PC-3 (cell line): ENCODE data around the gene ZNF705A. TPM values are rescaled to one million over a fixed set of nuclear protein-coding genes. Genes with fewer than 3 reads are reported as not detected.
"Not testable (repeated sequence)": the region's sequence is repeated elsewhere in the genome, so short reads cannot be mapped to it uniquely, and the experiment has no call there.

ENCODE experiments used
- ATAC-seq: fragments of 200-7000 bp; cut with Tn5 transposase; 2 replicates; pipeline ENCODE4 v1.9.1; 2020; ENCODE audit warnings: mild to moderate bottlenecking, moderate library complexity
- BruUV-seq: library from RNA; stranded (reverse); fragments of 400-500 nt; replicated peaks from 2 replicates; lab custom pipeline; 2021; lab: Mats Ljungman, UMichigan
- CTCF ChIA-PET: fragments of 300-600 bp; sonication (Branson Sonifier 250); formaldehyde crosslinking; loops from one replicate; lab custom pipeline; 2022; ENCODE audit warnings: antibody characterized with exemption; lab: Charles Lee
- POLR2A ChIA-PET: fragments of 300-600 bp; sonication (Branson Sonifier 250); formaldehyde crosslinking; loops from one replicate; lab custom pipeline; 2022; ENCODE audit warnings: antibody characterized with exemption; ENCODE audit not compliant: unreplicated experiment; lab: Charles Lee
- DNase-seq: peaks from one replicate; pipeline ENCODE4 v3.0.0-alpha.2; 2015
- H2AFZ ChIP-seq: fragments of 300-600 bp; sonication (generic); 2 replicates; pipeline ENCODE4 v1.6.0; 2016; ENCODE audit warnings: antibody characterized with exemption, low read length
- H3F3A ChIP-seq: fragments of 300-600 bp; sonication (generic); one replicate; pipeline ENCODE4 v1.6.0; 2017; ENCODE audit warnings: antibody characterized with exemption, low read length, control low read depth, mild to moderate bottlenecking; ENCODE audit not compliant: unreplicated experiment
- H3K27ac ChIP-seq: fragments of 300-600 bp; sonication (generic); 2 replicates; pipeline ENCODE4 v1.5.1; 2016; ENCODE audit warnings: mild to moderate bottlenecking, low read length
- H3K27me3 ChIP-seq: fragments of 300-600 bp; sonication (generic); 2 replicates; pipeline ENCODE4 v1.6.1; 2016; ENCODE audit warnings: low read length, mixed read lengths
- H3K36me3 ChIP-seq: fragments of 300-600 bp; sonication (generic); 2 replicates; pipeline ENCODE4 v1.6.1; 2016; ENCODE audit warnings: low read depth, mixed run types, low read length, mixed read lengths
- H3K4me1 ChIP-seq: fragments of 300-600 bp; sonication (generic); 2 replicates; pipeline ENCODE4 v1.5.1; 2016; ENCODE audit warnings: low read length; ENCODE audit not compliant: insufficient read depth
- H3K4me2 ChIP-seq: fragments of 300-600 bp; sonication (generic); 2 replicates; pipeline ENCODE4 v1.6.0; 2016; ENCODE audit warnings: low read length
- H3K4me3 ChIP-seq: fragments of 300-600 bp; sonication (generic); 2 replicates; pipeline ENCODE4 v1.5.1; 2016; ENCODE audit warnings: mild to moderate bottlenecking, low read length, mixed read lengths
- H3K79me2 ChIP-seq: fragments of 300-600 bp; sonication (generic); 2 replicates; pipeline ENCODE4 v1.6.1; 2017; ENCODE audit warnings: low read length, mixed read lengths
- H3K9ac ChIP-seq: fragments of 300-600 bp; sonication (generic); 2 replicates; pipeline ENCODE4 v1.6.0; 2016; ENCODE audit warnings: mild to moderate bottlenecking, low read length
- H3K9me2 ChIP-seq: fragments of 300-600 bp; sonication (generic); replicated peaks from 2 replicates; pipeline ENCODE4 v1.6.1; 2016; ENCODE audit warnings: mixed run types, low read length, mixed read lengths
- H3K9me3 ChIP-seq: fragments of 300-600 bp; sonication (generic); 2 replicates; pipeline ENCODE4 v1.6.1; 2016; ENCODE audit warnings: low read length, mixed read lengths
- H4K20me1 ChIP-seq: fragments of 300-600 bp; sonication (generic); 2 replicates; pipeline ENCODE4 v1.6.1; 2016; ENCODE audit warnings: low read length, mixed read lengths
- EZH2 ChIP-seq: fragments of 300-600 bp; sonication (generic); IDR thresholded peaks from one replicate; pipeline ENCODE4 v1.6.1; 2017; ENCODE audit warnings: antibody characterized with exemption, mild to moderate bottlenecking, low read length; ENCODE audit not compliant: unreplicated experiment
- EZH2phosphoT487 ChIP-seq: fragments of 300-600 bp; sonication (generic); IDR thresholded peaks from 2 replicates; pipeline ENCODE4 v1.6.1; 2018; ENCODE audit warnings: mild to moderate bottlenecking, antibody characterized with exemption, low read length, borderline replicate concordance
- intact Hi-C: fragments of 100-400 bp; cut with micrococcal nuclease; formaldehyde crosslinking; loops from 2 replicates; pipeline ENCODE4 v1.9.0; 2023
- total RNA-seq: library from RNA; depleted of rRNA; stranded (reverse); fragments of >200 nt; gene quantifications from 2 replicates; pipeline ENCODE4 v1.2.3, GENCODE V29; 2014
- TF ChIP-seq, protein P1 (sequence below): fragments of 300-600 bp; sonication (generic); conservative IDR thresholded peaks from 2 replicates; pipeline ENCODE4 v1.5.1; 2017; ENCODE audit warnings: antibody characterized with exemption, low read depth, mild to moderate bottlenecking, low read length

ZNF705A gene
- total RNA-seq, 1 experiment from 2014 or later, result not detected

DNA sequence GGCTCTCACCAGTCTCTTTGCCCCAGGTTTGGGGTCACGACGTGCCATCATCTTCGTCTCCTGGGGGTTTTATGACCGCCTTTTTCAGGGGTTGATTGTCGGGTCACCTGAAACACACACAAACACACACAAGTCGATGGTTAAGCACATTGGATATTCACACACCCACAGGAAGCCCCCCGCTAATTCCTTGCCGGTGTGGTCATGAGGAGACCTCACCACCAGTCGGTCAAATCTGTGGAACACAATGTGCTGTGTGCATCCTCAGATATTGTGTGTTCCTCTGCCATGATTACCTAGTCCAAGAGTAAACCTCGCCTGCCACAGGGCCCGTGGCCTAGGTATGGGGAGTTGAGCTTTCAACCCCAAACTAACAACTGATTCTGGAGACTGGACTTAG lies 68.0 kb downstream of the ZNF705A start:
- H2AFZ ChIP-seq, H3K27ac ChIP-seq, H3K4me1 ChIP-seq, H3K9me2 ChIP-seq, H3K4me3 ChIP-seq, BruUV-seq, H3K4me2 ChIP-seq, intact Hi-C loops, DNase-seq, ATAC-seq, CTCF ChIA-PET, H3K9ac ChIP-seq, H3K9me3 ChIP-seq, H4K20me1 ChIP-seq, H3K79me2 ChIP-seq, POLR2A ChIA-PET, H3F3A ChIP-seq, H3K36me3 ChIP-seq, H3K27me3 ChIP-seq: not testable (repeated sequence)

DNA sequence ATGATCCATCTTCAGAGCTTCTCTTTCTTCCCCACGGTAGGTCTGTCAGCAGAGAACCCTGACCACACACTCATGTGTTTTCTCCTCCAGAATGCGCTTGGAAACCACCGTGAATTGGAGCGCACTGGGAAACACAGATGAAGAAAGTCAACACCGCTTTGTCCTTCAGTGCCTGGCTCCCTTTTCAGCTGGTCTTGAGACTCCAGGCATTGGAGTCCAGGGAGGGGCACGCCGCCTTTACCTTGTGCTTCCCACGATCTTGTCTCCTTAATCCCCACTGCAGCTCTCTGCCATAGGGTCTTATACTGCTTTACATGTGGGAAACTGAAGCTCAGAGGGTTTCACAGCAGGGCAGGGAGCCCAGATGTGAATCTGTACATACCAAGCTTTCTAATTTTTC lies 69.5 kb downstream of the ZNF705A start:
- DNase-seq (no peak), ATAC-seq (no peak)
- BruUV-seq, result no TSS peak
- Histone ChIP-seq H3K4me3 (no peak overlapping the region), H3K36me3 (no peaks in the 10 kb centered on the region), H3F3A (no peaks in the 10 kb centered on the region), H3K9me2 (no peaks in the 10 kb centered on the region), H2AFZ (no peak overlapping the region), H3K79me2 (no peaks in the 10 kb centered on the region), H4K20me1 (no peaks in the 10 kb centered on the region), H3K9me3 (no peaks in the 10 kb centered on the region), H3K4me1 (no peaks in the 10 kb centered on the region), H3K27ac (no peak overlapping the region), H3K27me3 (0 out of 2 replicates have a peak, but pooled peaks cover 7% of the 10 kb centered on the region), H3K9ac (no peak overlapping the region), H3K4me2 (no peak overlapping the region)
- no peak for TF ChIP-seq EZH2
- TF ChIP-seq EZH2phosphoT487, result no peak
- TF ChIP-seq, protein P1, sequence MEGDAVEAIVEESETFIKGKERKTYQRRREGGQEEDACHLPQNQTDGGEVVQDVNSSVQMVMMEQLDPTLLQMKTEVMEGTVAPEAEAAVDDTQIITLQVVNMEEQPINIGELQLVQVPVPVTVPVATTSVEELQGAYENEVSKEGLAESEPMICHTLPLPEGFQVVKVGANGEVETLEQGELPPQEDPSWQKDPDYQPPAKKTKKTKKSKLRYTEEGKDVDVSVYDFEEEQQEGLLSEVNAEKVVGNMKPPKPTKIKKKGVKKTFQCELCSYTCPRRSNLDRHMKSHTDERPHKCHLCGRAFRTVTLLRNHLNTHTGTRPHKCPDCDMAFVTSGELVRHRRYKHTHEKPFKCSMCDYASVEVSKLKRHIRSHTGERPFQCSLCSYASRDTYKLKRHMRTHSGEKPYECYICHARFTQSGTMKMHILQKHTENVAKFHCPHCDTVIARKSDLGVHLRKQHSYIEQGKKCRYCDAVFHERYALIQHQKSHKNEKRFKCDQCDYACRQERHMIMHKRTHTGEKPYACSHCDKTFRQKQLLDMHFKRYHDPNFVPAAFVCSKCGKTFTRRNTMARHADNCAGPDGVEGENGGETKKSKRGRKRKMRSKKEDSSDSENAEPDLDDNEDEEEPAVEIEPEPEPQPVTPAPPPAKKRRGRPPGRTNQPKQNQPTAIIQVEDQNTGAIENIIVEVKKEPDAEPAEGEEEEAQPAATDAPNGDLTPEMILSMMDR, result no peak
- POLR2A ChIA-PET, result no interaction called here
- CTCF ChIA-PET, result interaction anchor here (0.6 kb wide), 1 partner anchor 10 kb away, joined by 3 read pairs; no protein-coding TSS in a partner anchor
- intact Hi-C loops, result no loop called here

DNA sequence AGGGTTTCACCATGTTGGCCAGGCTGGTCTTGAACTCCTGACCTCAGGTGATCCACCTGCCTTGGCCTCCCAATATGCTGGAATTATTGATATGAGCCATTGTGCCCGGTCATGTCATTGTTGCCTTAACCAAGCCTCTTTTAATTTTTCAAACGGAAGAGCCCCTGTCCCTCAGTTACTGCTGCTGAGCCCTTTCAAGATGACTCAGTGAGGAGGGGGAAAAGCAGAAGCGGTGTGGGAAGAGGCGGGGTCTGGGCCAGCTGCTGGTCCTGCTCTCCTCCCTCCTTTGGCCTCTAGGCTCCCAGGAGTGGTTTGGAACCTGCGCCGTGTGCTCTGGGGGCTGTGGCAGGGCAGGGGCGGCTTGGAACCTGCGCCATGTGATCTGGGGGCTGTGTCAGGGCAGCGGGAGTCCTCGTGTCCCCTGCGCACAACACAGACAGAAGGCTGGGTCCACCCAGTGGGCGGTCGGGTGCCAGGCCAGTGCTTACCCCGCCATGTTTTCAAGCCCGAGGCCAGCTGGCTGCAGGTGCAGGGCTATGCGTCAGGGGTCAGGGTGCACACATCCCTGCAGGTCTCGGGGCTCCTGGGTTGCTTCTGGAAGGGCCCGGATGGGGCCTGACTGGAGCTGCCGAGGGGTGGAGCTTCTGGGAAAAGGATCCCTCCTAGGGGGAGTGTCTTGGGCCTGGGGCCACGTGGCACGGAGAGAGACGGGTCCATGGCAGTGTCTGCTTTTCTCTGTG lies 70.3 kb downstream of the ZNF705A start, which contains the start of gene FAM90A1:
Gene FAM90A1, minus strand, starts transcription at position 627 of the 740 bp plus-strand sequence. CDS start 2,786 bp downstream, outside the sequence.
- intact Hi-C loops, H3K79me2 ChIP-seq, BruUV-seq, H2AFZ ChIP-seq, H3K36me3 ChIP-seq, H3K9ac ChIP-seq, H3F3A ChIP-seq, H3K27me3 ChIP-seq, H3K27ac ChIP-seq, H3K4me2 ChIP-seq, H3K4me1 ChIP-seq, H3K4me3 ChIP-seq, H4K20me1 ChIP-seq, POLR2A ChIA-PET, H3K9me2 ChIP-seq, ATAC-seq, DNase-seq, H3K9me3 ChIP-seq: not testable (repeated sequence)
- CTCF ChIA-PET, result interaction anchor here (0.6 kb wide), 1 partner anchor 9 kb away, joined by 3 read pairs; no protein-coding TSS in a partner anchor

DNA sequence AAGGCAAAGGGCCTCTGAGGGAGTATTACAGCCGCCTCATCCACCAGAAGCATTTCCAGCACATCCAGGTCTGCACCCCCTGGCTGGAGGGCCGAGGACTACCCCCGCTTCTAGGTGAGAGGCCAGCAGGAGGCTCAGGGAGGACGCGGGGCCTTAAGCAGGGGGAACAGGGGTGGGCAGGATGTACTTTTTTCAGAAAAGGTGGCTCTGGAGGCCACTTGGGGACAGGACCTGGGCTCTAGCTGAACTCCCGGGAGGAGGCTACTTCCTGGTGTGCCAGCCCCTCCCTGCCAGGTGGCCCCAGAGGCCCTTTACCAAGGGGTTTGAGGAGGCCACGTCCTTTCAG lies 70.9 kb downstream of the ZNF705A start:
- H3K9me3 ChIP-seq, intact Hi-C loops, H3K79me2 ChIP-seq, H3K4me2 ChIP-seq, H3K9ac ChIP-seq, H3F3A ChIP-seq, H2AFZ ChIP-seq, H3K27ac ChIP-seq, DNase-seq, H3K9me2 ChIP-seq, H3K4me1 ChIP-seq, CTCF ChIA-PET, H3K4me3 ChIP-seq, H4K20me1 ChIP-seq, ATAC-seq, H3K36me3 ChIP-seq, H3K27me3 ChIP-seq, BruUV-seq, POLR2A ChIA-PET: not testable (repeated sequence)

DNA sequence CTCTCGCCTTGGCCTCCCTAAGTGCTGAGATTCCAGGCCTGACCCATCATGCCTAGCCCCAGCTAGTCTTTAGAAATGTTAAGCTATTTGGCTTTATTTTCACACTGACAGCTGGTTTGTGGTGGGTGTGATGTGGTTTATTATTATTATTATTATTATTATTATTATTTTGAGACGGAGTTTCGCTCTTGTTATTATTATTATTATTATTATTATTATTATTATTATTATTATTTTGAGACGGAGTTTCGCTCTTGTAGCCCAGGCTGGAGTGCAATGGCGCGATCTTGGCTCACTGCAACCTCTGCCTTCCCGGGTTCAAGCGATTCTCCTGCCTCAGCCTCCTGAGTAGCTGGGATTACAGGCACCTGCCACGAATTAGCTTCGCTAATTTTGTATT lies 71.8 kb downstream of the ZNF705A start:
- H3K27ac ChIP-seq, CTCF ChIA-PET: not testable (repeated sequence)

More for the DNA sequence above, 71.8 kb downstream of the ZNF705A start:
- H3F3A ChIP-seq, DNase-seq, H3K4me1 ChIP-seq, ATAC-seq, H3K9me3 ChIP-seq, intact Hi-C loops, POLR2A ChIA-PET, H3K9me2 ChIP-seq, H3K4me2 ChIP-seq, H3K27me3 ChIP-seq, H3K79me2 ChIP-seq, H2AFZ ChIP-seq, H4K20me1 ChIP-seq, H3K9ac ChIP-seq, H3K36me3 ChIP-seq, H3K4me3 ChIP-seq, BruUV-seq: not testable (repeated sequence)
